ENCODE data around the gene MTCP1.

The MTCP1 gene

GRCh38 chrX:155053656-155054055 lies 17.3 kb downstream of the MTCP1 start:
- DNase-seq (ENCODE audit: low spot score): no peak

GRCh38 chrX:155052738-155053498 lies 18.0 kb downstream of the MTCP1 start:
- no peak for DNase-seq (ENCODE audit: low spot score)

- no peak for DNase-seq (ENCODE audit: low spot score)
These were observed 21.8 kb downstream of the MTCP1 start for GRCh38 chrX:155048977-155049619.

GRCh38 chrX:155046811-155047528 lies 24.0 kb downstream of the MTCP1 start:
- DNase-seq (ENCODE audit: low spot score): no peak

GRCh38 chrX:155046129-155046810 lies 24.7 kb downstream of the MTCP1 start:
- no peak for DNase-seq (ENCODE audit: low spot score)

GRCh38 chrX:155035688-155036087 lies 35.2 kb downstream of the MTCP1 start:
- no peak for DNase-seq (ENCODE audit: low spot score)

GRCh38 chrX:155031657-155032056 lies 39.3 kb downstream of the MTCP1 start:
- DNase-seq (ENCODE audit: low spot score): no peak

- no peak for DNase-seq (ENCODE audit: low spot score)
These were observed 42.1 kb downstream of the MTCP1 start for GRCh38 chrX:155028877-155029291.

- no peak for DNase-seq (ENCODE audit: low spot score)
These were observed 42.8 kb downstream of the MTCP1 start for GRCh38 chrX:155028129-155028528.

GRCh38 chrX:155027509-155028066 lies 43.3 kb downstream of the MTCP1 start:
- no peak for DNase-seq (ENCODE audit: low spot score)

- DNase-seq (ENCODE audit: low spot score): peak; percentile 54
These were observed 44.0 kb downstream of the MTCP1 start, which contains the start of gene FUNDC2 for GRCh38 chrX:155026727-155027508. Gene FUNDC2 (plus strand): TSS chrX:155026844. CDS start chrX:155026939, 95 bp downstream.

- no peak for DNase-seq (ENCODE audit: low spot score)
These were observed 44.6 kb downstream of the MTCP1 start for GRCh38 chrX:155026420-155026726.

- DNase-seq (ENCODE audit: low spot score): no peak
These were observed 46.8 kb downstream of the MTCP1 start for GRCh38 chrX:155023907-155024833.

GRCh38 chrX:155022585-155022984 lies 48.4 kb downstream of the MTCP1 start, which contains the start of gene F8:
Gene F8 (minus strand): TSS chrX:155022723. CDS start chrX:155022552, 171 bp downstream.
- DNase-seq (ENCODE audit: low spot score): no peak

GRCh38 chrX:155020591-155020990 lies 50.3 kb downstream of the MTCP1 start:
- DNase-seq (ENCODE audit: low spot score): no peak
